Measurements from ENCODE around the gene WWC1.

- TF ChIP-seq POLR2AphosphoS5 (IDR thresholded peaks at IDR 0.05; ENCODE audit: low read depth, low read length), result peak; percentile 97
- peak; percentile 71; the same call in 1 of the 2 replicates for TF ChIP-seq POU2F2 (IDR thresholded peaks at IDR 0.05; ENCODE audit: low read depth, low read length)
- TF ChIP-seq TAF1 (IDR thresholded peaks at IDR 0.05; ENCODE audit: low read depth, low read length), result peak; percentile 91
Measured at GRCh38 chr5:168486136-168486879, 194.9 kb downstream of the WWC1 start, which contains the start of gene RARS1.

All from GM12891 (cell line).